Measurements from ENCODE around the gene PDE4B.

DNA sequence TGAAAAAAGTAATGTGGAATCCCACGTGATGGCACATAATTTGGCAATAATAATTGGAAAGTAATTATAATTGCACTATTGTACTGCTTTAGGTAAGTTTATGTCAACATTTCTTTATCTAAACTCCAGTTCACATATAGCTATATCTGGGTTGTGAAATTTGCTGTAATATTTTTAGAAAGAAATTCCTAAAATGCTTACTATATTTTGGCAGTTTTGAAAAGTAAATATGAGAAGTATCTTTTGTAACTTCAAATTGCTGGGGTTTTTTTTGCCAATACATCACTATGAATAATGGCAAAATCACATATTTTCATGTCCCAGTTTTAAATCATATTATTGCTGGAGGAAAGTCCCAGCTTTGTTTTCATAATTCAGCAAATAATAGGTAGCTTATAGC is 197.5 kb downstream of the PDE4B start:
- no peak for TF ChIP-seq CTCF (IDR thresholded peaks at IDR 0.05)
- TF ChIP-seq POLR2AphosphoS5 (IDR thresholded peaks at IDR 0.05), result no peak
- no peak for TF ChIP-seq POLR2A (IDR thresholded peaks at IDR 0.05)
